Osteoblast (primary cell): Measurements from ENCODE around the gene CDH6. TPM values are rescaled to one million over a fixed set of nuclear protein-coding genes. Genes with fewer than 3 reads are reported as not detected.

Experiments used
- DNase-seq: peaks from one replicate; pipeline ENCODE4 v3.0.0; 2011; ENCODE audit warnings: low spot score, mixed read lengths; ENCODE audit not compliant: insufficient read length; ENCODE audit errors: missing footprints
- H2AFZ ChIP-seq: 2 replicates; pipeline ENCODE4 v1.6.0; 2011; ENCODE audit warnings: mild to moderate bottlenecking, low read length
- H3K27ac ChIP-seq: 2 replicates; pipeline ENCODE4 v1.5.1; 2011; ENCODE audit warnings: mild to moderate bottlenecking, low read depth, low read length, moderate library complexity
- H3K27me3 ChIP-seq: 2 replicates; pipeline ENCODE4 v1.6.0; 2012; ENCODE audit warnings: mild to moderate bottlenecking, control low read depth, inconsistent platforms, low read length, moderate library complexity; ENCODE audit not compliant: insufficient read depth
- H3K36me3 ChIP-seq: 2 replicates; pipeline ENCODE4 v1.5.1; 2011; ENCODE audit warnings: mild to moderate bottlenecking, low read length, control low read depth, moderate library complexity; ENCODE audit not compliant: insufficient read depth
- H3K4me1 ChIP-seq: 2 replicates; pipeline ENCODE4 v1.5.1; 2011; ENCODE audit warnings: mild to moderate bottlenecking, low read length, control low read depth, moderate library complexity; ENCODE audit not compliant: insufficient read depth
- H3K4me2 ChIP-seq: 2 replicates; pipeline ENCODE4 v1.6.0; 2011; ENCODE audit warnings: mild to moderate bottlenecking, low read length; ENCODE audit not compliant: insufficient read depth
- H3K4me3 ChIP-seq: fragments of 200-600 bp; sonication (generic); 3 replicates; pipeline ENCODE4 v1.5.1; 2012; ENCODE audit warnings: mild to moderate bottlenecking, low read length, inconsistent platforms; ENCODE audit not compliant: insufficient read depth
- H3K79me2 ChIP-seq: 2 replicates; pipeline ENCODE4 v1.6.0; 2012; ENCODE audit warnings: mild to moderate bottlenecking, low read length, control low read depth, inconsistent platforms; ENCODE audit not compliant: insufficient read depth
- H3K9me3 ChIP-seq: 2 replicates; pipeline ENCODE4 v1.5.1; 2011; ENCODE audit warnings: low read depth, low read length, control low read depth
- H4K20me1 ChIP-seq: 2 replicates; pipeline ENCODE4 v1.6.0; 2012; ENCODE audit warnings: mild to moderate bottlenecking, low read length, control low read depth; ENCODE audit not compliant: insufficient read depth
- total RNA-seq: library from RNA; depleted of rRNA; stranded (reverse); fragments of >200 nt; gene quantifications from 2 replicates; pipeline ENCODE4 v1.2.3, GENCODE V29; 2012
- TF ChIP-seq, protein P1 (sequence below): IDR thresholded peaks from 2 replicates; pipeline ENCODE4 v1.5.1; 2011; ENCODE audit warnings: mild to moderate bottlenecking, low read depth, low read length, moderate library complexity; ENCODE audit errors: extremely low read depth

CDH6 gene
- total RNA-seq, 1 donor: 16.3 TPM

DNA sequence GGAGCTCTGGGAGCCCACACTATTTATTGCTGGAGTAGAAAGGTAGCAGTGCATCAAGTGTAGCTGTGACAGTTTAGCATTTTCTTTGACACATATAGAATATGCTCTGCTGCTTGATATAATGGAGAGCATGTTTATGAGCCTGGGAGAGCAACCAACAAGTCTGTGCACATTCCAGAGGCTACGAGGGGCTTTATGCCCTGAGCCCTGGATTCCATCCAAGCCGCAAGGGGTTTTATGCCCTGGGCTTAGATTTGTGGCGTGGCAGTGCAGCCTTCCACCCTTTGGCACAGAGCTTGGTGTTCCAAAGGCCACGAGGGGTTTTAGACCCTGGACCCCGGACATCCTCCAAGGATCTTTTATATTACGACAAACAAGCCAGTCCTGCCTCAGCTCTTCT lies 14.6 kb downstream of the CDH6 start:
- no peaks in the 10 kb centered on the region for H4K20me1 ChIP-seq
- H3K4me1 ChIP-seq: no peaks in the 10 kb centered on the region
- H3K4me3 ChIP-seq: no peak overlapping the region
- H2AFZ ChIP-seq: no peak overlapping the region
- TF ChIP-seq, protein P1, sequence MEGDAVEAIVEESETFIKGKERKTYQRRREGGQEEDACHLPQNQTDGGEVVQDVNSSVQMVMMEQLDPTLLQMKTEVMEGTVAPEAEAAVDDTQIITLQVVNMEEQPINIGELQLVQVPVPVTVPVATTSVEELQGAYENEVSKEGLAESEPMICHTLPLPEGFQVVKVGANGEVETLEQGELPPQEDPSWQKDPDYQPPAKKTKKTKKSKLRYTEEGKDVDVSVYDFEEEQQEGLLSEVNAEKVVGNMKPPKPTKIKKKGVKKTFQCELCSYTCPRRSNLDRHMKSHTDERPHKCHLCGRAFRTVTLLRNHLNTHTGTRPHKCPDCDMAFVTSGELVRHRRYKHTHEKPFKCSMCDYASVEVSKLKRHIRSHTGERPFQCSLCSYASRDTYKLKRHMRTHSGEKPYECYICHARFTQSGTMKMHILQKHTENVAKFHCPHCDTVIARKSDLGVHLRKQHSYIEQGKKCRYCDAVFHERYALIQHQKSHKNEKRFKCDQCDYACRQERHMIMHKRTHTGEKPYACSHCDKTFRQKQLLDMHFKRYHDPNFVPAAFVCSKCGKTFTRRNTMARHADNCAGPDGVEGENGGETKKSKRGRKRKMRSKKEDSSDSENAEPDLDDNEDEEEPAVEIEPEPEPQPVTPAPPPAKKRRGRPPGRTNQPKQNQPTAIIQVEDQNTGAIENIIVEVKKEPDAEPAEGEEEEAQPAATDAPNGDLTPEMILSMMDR: no peak
- no peaks in the 10 kb centered on the region for H3K9me3 ChIP-seq
- H3K36me3 ChIP-seq: no peaks in the 10 kb centered on the region
- H3K79me2 ChIP-seq: no peaks in the 10 kb centered on the region
- H3K4me2 ChIP-seq: no peak overlapping the region
- DNase-seq: no peak
- no peaks in the 10 kb centered on the region for H3K27me3 ChIP-seq
- no peak overlapping the region for H3K27ac ChIP-seq

DNA sequence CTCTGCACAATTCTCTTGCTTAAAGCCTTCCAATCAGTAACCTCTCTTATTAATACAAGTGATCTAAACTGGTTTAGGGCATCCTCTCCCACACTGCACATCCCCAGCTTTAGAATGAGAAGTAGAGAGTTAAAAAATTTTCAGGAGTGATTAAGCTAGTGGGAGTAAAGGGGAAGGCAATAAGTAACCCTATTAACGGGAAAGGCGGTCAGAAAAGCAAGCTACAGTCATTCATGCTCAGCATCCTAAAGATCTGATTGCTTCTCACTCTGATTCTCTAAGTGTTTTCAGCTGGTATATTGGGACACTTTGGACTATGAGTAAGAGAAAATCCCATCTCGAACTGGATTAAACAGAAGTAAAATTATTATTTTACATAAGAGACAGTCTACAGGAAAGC lies 15.8 kb downstream of the CDH6 start:
- Histone ChIP-seq H3K9me3 (no peaks in the 10 kb centered on the region), H2AFZ (no peak overlapping the region), H3K4me1 (no peaks in the 10 kb centered on the region), H3K27me3 (no peaks in the 10 kb centered on the region), H3K36me3 (no peaks in the 10 kb centered on the region), H3K79me2 (no peaks in the 10 kb centered on the region), H3K4me3 (no peak overlapping the region), H4K20me1 (no peaks in the 10 kb centered on the region), H3K27ac (no peak overlapping the region), H3K4me2 (no peak overlapping the region)
- TF ChIP-seq, protein P1: no peak
- no peak for DNase-seq

DNA sequence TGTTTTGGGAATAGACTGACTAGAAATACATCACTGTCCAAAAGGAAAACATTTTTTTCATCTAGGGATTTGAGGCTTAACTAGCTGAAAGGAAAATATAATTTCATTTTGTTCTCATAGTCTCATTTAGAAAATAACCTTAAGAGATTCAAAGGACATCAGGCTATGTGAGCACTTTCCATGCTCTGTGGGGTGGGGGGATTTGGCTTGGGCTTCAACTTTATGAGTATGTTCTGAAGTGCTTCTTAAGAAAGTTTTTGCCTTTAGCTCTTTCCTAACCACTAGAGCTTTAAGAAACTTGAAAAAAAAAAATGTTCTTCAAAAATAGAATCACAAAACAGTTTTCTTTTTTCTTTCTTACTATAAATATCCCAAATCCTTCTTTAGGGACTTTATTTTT lies 17.6 kb downstream of the CDH6 start:
- Histone ChIP-seq H3K27ac (no peak overlapping the region), H3K4me3 (no peak overlapping the region), H3K4me1 (no peaks in the 10 kb centered on the region), H3K36me3 (no peaks in the 10 kb centered on the region), H2AFZ (no peak overlapping the region), H3K9me3 (no peaks in the 10 kb centered on the region), H3K79me2 (no peaks in the 10 kb centered on the region), H4K20me1 (no peaks in the 10 kb centered on the region), H3K27me3 (no peaks in the 10 kb centered on the region), H3K4me2 (no peak overlapping the region)
- TF ChIP-seq, protein P1: no peak
- DNase-seq: no peak

DNA sequence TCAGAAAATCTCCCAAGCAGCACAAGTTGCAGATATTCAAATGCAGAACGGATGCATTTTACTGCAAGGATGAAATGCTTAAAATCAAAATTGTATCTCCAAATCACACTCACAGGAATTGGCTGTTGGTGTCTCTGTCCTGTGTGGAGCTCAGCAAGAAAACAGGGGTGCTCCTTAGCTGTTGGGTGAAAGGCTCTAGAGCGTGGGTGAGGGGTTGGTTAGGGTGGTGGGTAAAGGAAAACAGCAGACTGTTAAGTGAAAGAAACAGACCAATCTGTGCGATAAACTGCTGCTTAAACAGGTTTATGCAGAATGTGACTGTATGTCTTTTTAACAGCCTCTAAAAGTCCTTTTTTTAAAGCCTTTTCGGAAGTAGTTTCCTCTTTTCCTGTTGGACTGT lies 19.8 kb downstream of the CDH6 start:
- H2AFZ ChIP-seq: no peak overlapping the region
- H3K79me2 ChIP-seq: no peaks in the 10 kb centered on the region
- H3K4me1 ChIP-seq: no peaks in the 10 kb centered on the region
- no peak for DNase-seq
- no peaks in the 10 kb centered on the region for H4K20me1 ChIP-seq
- no peaks in the 10 kb centered on the region for H3K9me3 ChIP-seq
- no peaks in the 10 kb centered on the region for H3K36me3 ChIP-seq
- TF ChIP-seq, protein P1: no peak
- H3K27me3 ChIP-seq: no peaks in the 10 kb centered on the region
- no peak overlapping the region for H3K27ac ChIP-seq
- no peak overlapping the region for H3K4me2 ChIP-seq
- H3K4me3 ChIP-seq: no peak overlapping the region
